ENCODE data around the gene DES. TPM values are rescaled to one million over a fixed set of nuclear protein-coding genes. Genes with fewer than 3 reads are reported as not detected.
A peak's percentile ranks its signal among the peaks of the same experiment; 100 is the strongest.

DES gene
- total RNA-seq, 1 experiment from 2014 or later: not detected

DNA sequence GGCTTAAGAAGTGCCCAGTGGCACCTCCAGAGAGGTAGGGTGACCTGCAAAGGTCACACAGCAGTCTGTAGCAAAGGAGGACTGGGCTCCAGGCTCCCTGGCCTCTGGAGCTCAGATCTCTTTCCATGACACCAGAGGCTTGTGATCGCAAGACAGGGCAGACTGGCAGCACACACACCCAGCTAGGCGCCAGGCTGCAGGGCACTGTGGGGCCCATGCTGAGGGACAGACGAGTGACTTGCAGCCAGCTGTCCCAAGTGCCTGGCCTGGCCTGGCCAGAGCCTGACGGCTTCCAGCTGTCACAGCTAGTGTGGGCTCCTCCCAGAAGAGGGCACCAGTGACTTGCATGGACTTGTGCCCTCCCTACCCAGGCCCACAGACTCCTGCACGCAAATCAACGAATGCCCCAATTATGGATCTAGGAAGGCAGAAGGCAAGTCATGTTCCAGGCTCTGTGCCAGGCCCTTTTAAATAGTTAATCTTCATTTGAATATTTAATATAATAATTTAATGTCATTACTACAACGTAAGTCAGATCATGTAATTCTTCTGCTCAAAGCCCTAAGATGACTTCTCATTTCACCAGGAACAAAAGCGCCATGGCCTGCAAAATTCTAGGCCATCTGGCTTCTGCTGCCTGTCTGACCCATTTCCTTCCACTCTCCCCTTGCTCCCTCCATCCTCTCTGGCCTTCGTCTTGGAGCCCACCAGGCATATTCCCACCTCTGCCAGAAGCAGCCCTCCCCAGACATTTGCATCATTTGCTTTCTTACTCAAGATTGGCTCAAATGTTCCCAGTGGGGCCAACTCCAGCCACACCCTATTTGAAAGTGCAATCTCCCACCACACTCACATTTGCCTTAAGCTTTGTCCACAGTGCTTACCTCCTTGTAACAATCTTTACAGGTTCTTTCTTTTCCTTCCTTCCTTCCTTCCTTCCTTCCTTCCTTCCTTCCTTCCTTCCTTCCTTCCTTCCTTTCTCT, 12.7 kb downstream of the DES start:
- Histone ChIP-seq H2AFZ (ENCODE audit: low read length) (peak overlapping the region; percentile 25; the same call in 1 of the 2 replicates), H3K9ac (ENCODE audit: low read length) (no peak overlapping the region), H3K4me1 (ENCODE audit: insufficient read depth, low read length) (no peaks in the 10 kb centered on the region), H3K9me3 (ENCODE audit: low read length) (no peaks in the 10 kb centered on the region), H3K9me2 (replicated peaks; ENCODE audit: low read length) (no peaks in the 10 kb centered on the region), H4K20me1 (ENCODE audit: low read length) (no peaks in the 10 kb centered on the region), H3K4me2 (ENCODE audit: low read length) (no peak overlapping the region), H3K36me3 (ENCODE audit: low read depth, low read length) (no peaks in the 10 kb centered on the region), H3K27me3 (ENCODE audit: low read length) (no peaks in the 10 kb centered on the region), H3K27ac (ENCODE audit: low read length) (no peak overlapping the region), H3K4me3 (ENCODE audit: low read length) (no peak overlapping the region), H3K79me2 (ENCODE audit: low read length) (no peaks in the 10 kb centered on the region), H3F3A (ENCODE audit: low read length, unreplicated experiment) (no peaks in the 10 kb centered on the region)
- ATAC-seq (peak; percentile 100), DNase-seq (peak; percentile 67)
- ChIA-PET CTCF (interaction anchor here (0.5 to 1.2 kb wide), 3 partner anchors 35 to 99 kb away, joined by 3 to 4 read pairs (median 3); no protein-coding TSS in a partner anchor), POLR2A (ENCODE audit: unreplicated experiment) (interaction anchor here (0.5 kb wide), 1 partner anchor 19 kb away, joined by 5 read pairs; no protein-coding TSS in a partner anchor)
- TF ChIP-seq EZH2phosphoT487 (IDR thresholded peaks at IDR 0.05; ENCODE audit: borderline replicate concordance, low read length) (no peak), EZH2 (IDR thresholded peaks at IDR 0.05; ENCODE audit: low read length, unreplicated experiment) (no peak)
- TF ChIP-seq, protein P1, sequence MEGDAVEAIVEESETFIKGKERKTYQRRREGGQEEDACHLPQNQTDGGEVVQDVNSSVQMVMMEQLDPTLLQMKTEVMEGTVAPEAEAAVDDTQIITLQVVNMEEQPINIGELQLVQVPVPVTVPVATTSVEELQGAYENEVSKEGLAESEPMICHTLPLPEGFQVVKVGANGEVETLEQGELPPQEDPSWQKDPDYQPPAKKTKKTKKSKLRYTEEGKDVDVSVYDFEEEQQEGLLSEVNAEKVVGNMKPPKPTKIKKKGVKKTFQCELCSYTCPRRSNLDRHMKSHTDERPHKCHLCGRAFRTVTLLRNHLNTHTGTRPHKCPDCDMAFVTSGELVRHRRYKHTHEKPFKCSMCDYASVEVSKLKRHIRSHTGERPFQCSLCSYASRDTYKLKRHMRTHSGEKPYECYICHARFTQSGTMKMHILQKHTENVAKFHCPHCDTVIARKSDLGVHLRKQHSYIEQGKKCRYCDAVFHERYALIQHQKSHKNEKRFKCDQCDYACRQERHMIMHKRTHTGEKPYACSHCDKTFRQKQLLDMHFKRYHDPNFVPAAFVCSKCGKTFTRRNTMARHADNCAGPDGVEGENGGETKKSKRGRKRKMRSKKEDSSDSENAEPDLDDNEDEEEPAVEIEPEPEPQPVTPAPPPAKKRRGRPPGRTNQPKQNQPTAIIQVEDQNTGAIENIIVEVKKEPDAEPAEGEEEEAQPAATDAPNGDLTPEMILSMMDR (conservative IDR thresholded peaks at IDR 0.05; ENCODE audit: low read depth, low read length): peak; percentile 65
- BruUV-seq (replicated peaks): no TSS peak
- intact Hi-C loops (cut with micrococcal nuclease): loop anchor here (1.0 kb wide), 2 partner anchors 27 to 99 kb away; no protein-coding TSS in a partner anchor

GRCh38 chr2:219433666-219434467, 15.7 kb downstream of the DES start:
- Histone ChIP-seq H3F3A (ENCODE audit: low read length, unreplicated experiment) (no peaks in the 10 kb centered on the region), H3K9ac (ENCODE audit: low read length) (no peak overlapping the region), H3K4me3 (ENCODE audit: low read length) (no peak overlapping the region), H2AFZ (ENCODE audit: low read length) (no peak overlapping the region), H3K27me3 (ENCODE audit: low read length) (no peaks in the 10 kb centered on the region), H3K79me2 (ENCODE audit: low read length) (no peaks in the 10 kb centered on the region), H3K27ac (ENCODE audit: low read length) (no peak overlapping the region), H3K4me2 (ENCODE audit: low read length) (no peak overlapping the region), H4K20me1 (ENCODE audit: low read length) (no peaks in the 10 kb centered on the region), H3K9me3 (ENCODE audit: low read length) (no peaks in the 10 kb centered on the region), H3K9me2 (replicated peaks; ENCODE audit: low read length) (no peaks in the 10 kb centered on the region), H3K36me3 (ENCODE audit: low read depth, low read length) (no peaks in the 10 kb centered on the region), H3K4me1 (ENCODE audit: insufficient read depth, low read length) (no peaks in the 10 kb centered on the region)
- no TSS peak for BruUV-seq (replicated peaks)
- CTCF ChIA-PET: interaction anchor here (0.6 kb wide), 1 partner anchor 30 kb away, joined by 3 read pairs; no protein-coding TSS in a partner anchor
- peak; percentile 49 for DNase-seq
- no peak for ATAC-seq
- intact Hi-C loops (cut with micrococcal nuclease): no loop called here
- TF ChIP-seq EZH2 (IDR thresholded peaks at IDR 0.05; ENCODE audit: low read length, unreplicated experiment): no peak
- TF ChIP-seq, protein P1 (conservative IDR thresholded peaks at IDR 0.05; ENCODE audit: low read depth, low read length): peak; percentile 60
- POLR2A ChIA-PET (ENCODE audit: unreplicated experiment): no interaction called here
